CD4-positive, alpha-beta T cell treated with Interferon gamma for 1 hour (primary cell): ENCODE measurements around the gene ALDH1A1.

ENCODE experiments used
- DNase-seq: peaks from one replicate; pipeline ENCODE4 v3.0.0-alpha.2; 2020

The ALDH1A1 gene

GRCh38 chr9:72952914-72953313 lies at the start of gene ALDH1A1:
TSS of gene ALDH1A1 (minus strand) at chr9:72953053. CDS start at chr9:72953000, 53 bp downstream.
- DNase-seq, result no peak

- DNase-seq, result no peak
These were observed 49.0 kb upstream of the ALDH1A1 start for GRCh38 chr9:73001860-73002259.

GRCh38 chr9:72998363-72998762 lies 45.5 kb upstream of the ALDH1A1 start:
- DNase-seq, result no peak

GRCh38 chr9:72997387-72997995 lies 44.6 kb upstream of the ALDH1A1 start:
- no peak for DNase-seq

- DNase-seq, result no peak
These were observed 43.9 kb upstream of the ALDH1A1 start for GRCh38 chr9:72996684-72997314.

- no peak for DNase-seq
These were observed 43.3 kb upstream of the ALDH1A1 start for GRCh38 chr9:72996114-72996513.

- no peak for DNase-seq
These were observed 42.5 kb upstream of the ALDH1A1 start for GRCh38 chr9:72995131-72996024.

- no peak for DNase-seq
These were observed 38.9 kb upstream of the ALDH1A1 start for GRCh38 chr9:72991772-72992171.

- no peak for DNase-seq
These were observed 37.7 kb upstream of the ALDH1A1 start for GRCh38 chr9:72990397-72991182.

- DNase-seq, result no peak
These were observed 33.8 kb upstream of the ALDH1A1 start for GRCh38 chr9:72986522-72987116.

GRCh38 chr9:72985746-72986145 lies 32.9 kb upstream of the ALDH1A1 start:
- DNase-seq, result no peak

GRCh38 chr9:72984991-72985390 lies 32.1 kb upstream of the ALDH1A1 start:
- DNase-seq, result no peak

GRCh38 chr9:72984226-72984947 lies 31.5 kb upstream of the ALDH1A1 start:
- DNase-seq, result no peak

- no peak for DNase-seq
These were observed 30.8 kb upstream of the ALDH1A1 start for GRCh38 chr9:72983512-72984225.

GRCh38 chr9:72983056-72983455 lies 30.2 kb upstream of the ALDH1A1 start:
- no peak for DNase-seq

- no peak for DNase-seq
These were observed 29.4 kb upstream of the ALDH1A1 start for GRCh38 chr9:72982146-72982799.

GRCh38 chr9:72981433-72981832 lies 28.6 kb upstream of the ALDH1A1 start:
- DNase-seq, result no peak

- no peak for DNase-seq
These were observed 27.9 kb upstream of the ALDH1A1 start for GRCh38 chr9:72980600-72981265.

GRCh38 chr9:72980183-72980582 lies 27.3 kb upstream of the ALDH1A1 start:
- DNase-seq, result no peak
